Measurements from ENCODE around the gene TCHHL1. TPM values are rescaled to one million over a fixed set of nuclear protein-coding genes. Genes with fewer than 3 reads are reported as not detected.

Gene TCHHL1
- total and polyA plus RNA-seq, 2 of the 8 experiments (the other 6 are each of a cell fraction or from before 2014, with no cell fraction given): not detected

- no peak overlapping the region for H3K23ac ChIP-seq (ENCODE audit: insufficient read length)
- H2AK5ac ChIP-seq (ENCODE audit: low read depth, low read length): no peak overlapping the region
- no peak overlapping the region for H2BK20ac ChIP-seq (ENCODE audit: low read length)
- no peak overlapping the region for H3K27ac ChIP-seq (ENCODE audit: low read depth, low read length)
- H3K18ac ChIP-seq (ENCODE audit: extremely low read depth, low read length): no peak overlapping the region
- FAIRE-seq: no peak
- H3K79me2 ChIP-seq (ENCODE audit: control insufficient read depth in 1 of 2, insufficient read depth in 2 of 2, low read length in 2 of 2): no peaks in the 10 kb centered on the region
- no peaks in the 10 kb centered on the region for H4K20me1 ChIP-seq (replicated peaks in 1 of 2; ENCODE audit: control insufficient read depth in 1 of 2, insufficient read depth in 2 of 2, low read length in 2 of 2)
- no peak overlapping the region for H2BK15ac ChIP-seq (ENCODE audit: low read length)
- no peak overlapping the region for H4K8ac ChIP-seq (ENCODE audit: extremely low read depth, insufficient read depth, low read length)
- H2BK12ac ChIP-seq (ENCODE audit: low read depth, low read length): no peak overlapping the region
- no peak overlapping the region for H4K5ac ChIP-seq (ENCODE audit: insufficient read length, low read depth, low read length)
- H3K4me3 ChIP-seq (ENCODE audit: extremely low read depth in 1 of 4, insufficient read depth in 2 of 4, low read depth in 3 of 4, low read length in 4 of 4): no peak overlapping the region
- H3K9ac ChIP-seq (replicated peaks in 1 of 4; ENCODE audit: extremely low read depth in 1 of 4, low read depth in 3 of 4, low read length in 3 of 4): no peak overlapping the region
- H3K14ac ChIP-seq (ENCODE audit: insufficient read length): no peak overlapping the region
- H3K79me1 ChIP-seq (ENCODE audit: low read depth, low read length): no peaks in the 10 kb centered on the region
- no peak overlapping the region for H3K4me2 ChIP-seq (ENCODE audit: insufficient read depth in 1 of 2, low read depth in 2 of 2, low read length in 2 of 2)
- no peaks in the 10 kb centered on the region for H3K36me3 ChIP-seq (ENCODE audit: control insufficient read depth in 2 of 4, insufficient read depth in 4 of 4, low read length in 3 of 4)
- no peak overlapping the region for H4K91ac ChIP-seq (replicated peaks; ENCODE audit: insufficient read length, low read length)
- H2BK120ac ChIP-seq (replicated peaks; ENCODE audit: low read depth, low read length): no peak overlapping the region
- H3K23me2 ChIP-seq (ENCODE audit: low read depth, low read length): no peaks in the 10 kb centered on the region
- DNase-seq (ENCODE audit: low read depth in 1 of 2, low spot score in 2 of 2): no peak
- ChIA-PET CTCF (ENCODE audit: partially characterized antibody) (interaction anchor here (0.7 kb wide), 1 partner anchor 88 kb away, joined by 3 read pairs; no protein-coding TSS in a partner anchor), POLR2A (ENCODE audit: partially characterized antibody) (no interaction called here)
- H3K56ac ChIP-seq (replicated peaks; ENCODE audit: insufficient read length, low read depth, low read length): no peak overlapping the region
- no peak overlapping the region for H3K4ac ChIP-seq (replicated peaks; ENCODE audit: insufficient read length, low read depth, low read length)
- H3K4me1 ChIP-seq (replicated peaks in 1 of 4; ENCODE audit: control insufficient read depth in 3 of 4, insufficient read depth in 4 of 4, low read length in 3 of 4): no peaks in the 10 kb centered on the region
- no peaks in the 10 kb centered on the region for H3K27me3 ChIP-seq (replicated peaks in 1 of 4; ENCODE audit: control insufficient read depth in 3 of 4, extremely low read depth in 1 of 4, insufficient read depth in 3 of 4, low read length in 3 of 4)
- no peak overlapping the region for H2AFZ ChIP-seq (ENCODE audit: low read length)
- H2BK5ac ChIP-seq (ENCODE audit: low read depth, low read length): no peak overlapping the region
- TF ChIP-seq SIN3A (conservative IDR thresholded peaks at IDR 0.05 in 1 of 2, IDR thresholded peaks at IDR 0.05 in 1 of 2; ENCODE audit: low read depth in 1 of 2, low read length in 2 of 2): no peak
- peaks cover 30 to 37% of the 10 kb centered on the region in 2 experiments for H3K9me3 ChIP-seq (ENCODE audit: insufficient read depth in 2 of 2, low read depth in 1 of 2, low read length in 1 of 2)
Measured at GRCh38 chr1:152137215-152137614, 48.4 kb upstream of the TCHHL1 start.
